Measurements from ENCODE around the gene MVB12A. TPM values are rescaled to one million over a fixed set of nuclear protein-coding genes. Genes with fewer than 3 reads are reported as not detected.
A peak's percentile ranks its signal among the peaks of the same experiment; 100 is the strongest.

The MVB12A gene
- total RNA-seq, 6 donors from 2014 or later, result 25.1 to 55.2 (median 49.1) TPM

DNA sequence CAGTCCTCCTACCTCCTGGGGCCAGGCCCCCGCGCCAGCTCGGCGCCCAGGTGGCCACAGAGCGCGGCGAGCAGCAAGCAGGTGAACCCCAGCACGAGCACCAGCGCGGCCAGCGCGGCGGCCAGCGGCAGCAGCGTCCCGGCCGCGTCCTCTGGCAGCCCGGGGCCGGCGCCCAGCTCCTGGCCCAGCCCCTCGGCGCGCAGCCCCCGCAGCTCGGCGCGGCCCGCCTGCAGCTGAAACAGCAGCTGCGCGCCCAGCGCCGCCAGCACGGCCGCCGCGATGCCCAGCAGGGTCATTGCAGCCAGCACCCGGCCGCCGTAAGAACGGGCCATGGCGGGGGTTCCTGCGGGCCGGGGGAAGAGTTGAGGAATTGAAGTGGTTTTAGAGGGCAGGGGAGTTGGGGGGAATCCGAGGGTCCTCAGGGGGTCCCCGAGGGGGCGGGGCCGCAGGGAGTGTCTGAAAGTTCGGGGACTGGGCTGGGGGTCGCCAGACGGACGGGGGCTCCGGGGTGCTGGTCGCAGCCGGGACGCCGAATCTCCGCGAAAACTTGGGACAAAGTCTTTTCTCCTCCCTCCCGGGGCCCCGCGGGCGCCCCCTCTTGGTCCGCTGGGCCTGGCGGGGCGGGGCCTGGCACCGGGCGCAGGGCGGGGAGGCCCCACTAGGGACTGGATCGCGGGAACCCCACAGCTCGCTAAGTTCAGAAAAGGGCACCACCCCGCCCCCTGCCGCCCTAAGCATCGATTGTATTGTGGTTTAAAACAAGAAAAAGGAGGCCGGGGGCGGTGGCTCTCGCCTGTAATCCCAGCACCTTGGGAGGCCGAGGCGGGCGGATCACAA is 28.5 kb downstream of the MVB12A start, which contains the start of gene TMEM221:
Gene TMEM221 (minus strand): TSS at position 538 of the 837 bp plus-strand sequence. CDS start 206 bp downstream, at position 332.
- ATAC-seq (ENCODE audit: low FRiP score in 2 of 2) (peak; percentile 60 to 88), DNase-seq (peak in 1 of 2 donors; percentile 91)
- Histone ChIP-seq H3K9me3 (no peaks in the 10 kb centered on the region), H3K27ac (no peak within 1 kb of the TSS), H3K4me3 (peak within 1 kb of the TSS; percentile 18 to 55 (median 45)), H3K36me3 (no peaks in the 10 kb centered on the region), H3K4me1 (peaks cover 7 to 15% (median 8%) of the 10 kb centered on the region in 4 donors), H3K27me3 (peaks cover 0 to 7% (median 3%) of the 10 kb centered on the region in 4 donors)
- WGBS, 2 donors, result 3 to 9% methylated on average over 20 to 26 of the region's 81 CpGs
- no peak for TF ChIP-seq EP300 (IDR thresholded peaks at IDR 0.05)
- no peak for TF ChIP-seq POLR2A (IDR thresholded peaks at IDR 0.05)
- TF ChIP-seq, protein P1, sequence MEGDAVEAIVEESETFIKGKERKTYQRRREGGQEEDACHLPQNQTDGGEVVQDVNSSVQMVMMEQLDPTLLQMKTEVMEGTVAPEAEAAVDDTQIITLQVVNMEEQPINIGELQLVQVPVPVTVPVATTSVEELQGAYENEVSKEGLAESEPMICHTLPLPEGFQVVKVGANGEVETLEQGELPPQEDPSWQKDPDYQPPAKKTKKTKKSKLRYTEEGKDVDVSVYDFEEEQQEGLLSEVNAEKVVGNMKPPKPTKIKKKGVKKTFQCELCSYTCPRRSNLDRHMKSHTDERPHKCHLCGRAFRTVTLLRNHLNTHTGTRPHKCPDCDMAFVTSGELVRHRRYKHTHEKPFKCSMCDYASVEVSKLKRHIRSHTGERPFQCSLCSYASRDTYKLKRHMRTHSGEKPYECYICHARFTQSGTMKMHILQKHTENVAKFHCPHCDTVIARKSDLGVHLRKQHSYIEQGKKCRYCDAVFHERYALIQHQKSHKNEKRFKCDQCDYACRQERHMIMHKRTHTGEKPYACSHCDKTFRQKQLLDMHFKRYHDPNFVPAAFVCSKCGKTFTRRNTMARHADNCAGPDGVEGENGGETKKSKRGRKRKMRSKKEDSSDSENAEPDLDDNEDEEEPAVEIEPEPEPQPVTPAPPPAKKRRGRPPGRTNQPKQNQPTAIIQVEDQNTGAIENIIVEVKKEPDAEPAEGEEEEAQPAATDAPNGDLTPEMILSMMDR (IDR thresholded peaks at IDR 0.05), result peak in 5 of 6 experiments; percentile 15 to 56 (median 24)
- TF ChIP-seq POLR2AphosphoS5 (IDR thresholded peaks at IDR 0.05), result no peak

DNA sequence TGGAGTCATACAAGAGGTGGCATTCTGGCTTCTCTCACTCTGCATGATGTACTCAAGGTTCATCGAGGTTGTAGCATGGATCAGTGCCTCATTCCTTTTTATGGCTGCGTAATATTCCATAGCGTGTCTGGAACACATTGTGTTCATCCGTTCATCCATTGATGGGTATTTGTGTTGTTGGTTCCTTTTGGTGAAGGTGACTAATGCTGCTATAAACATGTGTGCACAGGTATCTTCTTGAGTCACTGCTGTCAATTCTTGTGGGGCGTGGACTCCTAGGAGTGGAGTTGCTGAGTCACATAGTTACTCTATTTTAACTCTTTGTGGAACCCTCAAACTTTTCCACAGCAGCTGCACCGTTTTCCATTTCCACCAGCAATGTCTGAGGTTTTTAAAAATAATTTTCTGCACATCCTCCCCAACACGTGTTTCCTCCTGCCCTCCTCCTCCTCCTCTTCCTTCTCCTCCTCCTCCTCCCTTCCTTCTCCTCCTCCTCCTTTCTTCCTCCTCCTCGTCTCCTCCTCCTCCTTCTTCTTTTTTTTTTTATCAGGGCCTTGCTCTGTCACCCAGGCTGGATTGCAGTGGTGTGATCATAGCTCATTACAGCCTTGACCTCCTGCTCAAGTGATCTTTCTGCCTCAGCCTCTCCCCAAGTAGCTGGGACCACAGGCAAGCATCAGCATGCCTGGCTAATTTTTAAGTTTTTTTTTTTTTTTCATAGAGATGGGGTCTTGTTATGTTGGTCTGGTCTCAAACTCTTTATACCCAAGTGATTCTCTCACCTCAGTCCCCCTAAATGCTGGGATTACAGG is 30.6 kb downstream of the MVB12A start:
- H3K9me3 ChIP-seq, result no peaks in the 10 kb centered on the region
- no peak overlapping the region for H3K27ac ChIP-seq
- H3K36me3 ChIP-seq, result no peaks in the 10 kb centered on the region
- ATAC-seq (ENCODE audit: low FRiP score in 2 of 2) (no peak), DNase-seq (no peak)
- no peak overlapping the region for H3K4me3 ChIP-seq
- H3K27me3 ChIP-seq, result peaks cover 2 to 26% (median 12%) of the 10 kb centered on the region in 4 donors
- TF ChIP-seq POLR2A (IDR thresholded peaks at IDR 0.05) (no peak), EP300 (IDR thresholded peaks at IDR 0.05) (no peak), POLR2AphosphoS5 (IDR thresholded peaks at IDR 0.05) (no peak)
- TF ChIP-seq, protein P1 (IDR thresholded peaks at IDR 0.05), result no peak
- peaks cover 8 to 26% (median 11%) of the 10 kb centered on the region in 4 donors for H3K4me1 ChIP-seq
- 53 to 56% methylated on average over 8 of the region's 8 CpGs for WGBS, 2 donors

DNA sequence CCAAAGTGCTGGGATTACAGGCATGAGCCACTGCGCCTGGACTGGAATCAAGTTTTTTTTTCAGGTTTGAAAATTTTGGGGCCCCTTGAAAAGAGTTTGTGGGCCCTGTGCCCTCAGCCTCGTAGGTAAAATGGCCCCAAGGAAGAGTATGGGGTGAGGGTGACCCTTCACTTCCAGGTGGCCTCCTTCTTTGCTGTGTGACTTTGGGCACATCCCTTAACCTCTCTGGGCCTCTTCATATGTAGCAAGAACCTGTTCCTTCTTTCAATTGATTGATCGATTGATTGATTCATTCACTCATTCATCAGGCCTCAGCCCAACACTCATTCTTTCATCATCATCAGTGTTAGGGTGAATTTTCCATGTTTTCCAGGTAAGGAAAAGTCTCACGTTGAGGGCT is 32.0 kb downstream of the MVB12A start:
- DNase-seq, result no peak
- H3K4me1 ChIP-seq, result peaks cover 12 to 33% (median 15%) of the 10 kb centered on the region in 4 donors
- no peak overlapping the region for H3K27ac ChIP-seq
- H3K9me3 ChIP-seq, result no peaks in the 10 kb centered on the region
- H3K27me3 ChIP-seq, result peaks cover 3 to 38% (median 19%) of the 10 kb centered on the region in 4 donors
- no peaks in the 10 kb centered on the region for H3K36me3 ChIP-seq
- ATAC-seq (ENCODE audit: low FRiP score in 2 of 2), result no peak
- no peak overlapping the region for H3K4me3 ChIP-seq
- TF ChIP-seq POLR2A (IDR thresholded peaks at IDR 0.05) (no peak), POLR2AphosphoS5 (IDR thresholded peaks at IDR 0.05) (no peak), EP300 (IDR thresholded peaks at IDR 0.05) (no peak)
- TF ChIP-seq, protein P1 (IDR thresholded peaks at IDR 0.05), result no peak
- WGBS, 2 donors, result 88 to 97% methylated on average over 4 of the region's 4 CpGs

DNA sequence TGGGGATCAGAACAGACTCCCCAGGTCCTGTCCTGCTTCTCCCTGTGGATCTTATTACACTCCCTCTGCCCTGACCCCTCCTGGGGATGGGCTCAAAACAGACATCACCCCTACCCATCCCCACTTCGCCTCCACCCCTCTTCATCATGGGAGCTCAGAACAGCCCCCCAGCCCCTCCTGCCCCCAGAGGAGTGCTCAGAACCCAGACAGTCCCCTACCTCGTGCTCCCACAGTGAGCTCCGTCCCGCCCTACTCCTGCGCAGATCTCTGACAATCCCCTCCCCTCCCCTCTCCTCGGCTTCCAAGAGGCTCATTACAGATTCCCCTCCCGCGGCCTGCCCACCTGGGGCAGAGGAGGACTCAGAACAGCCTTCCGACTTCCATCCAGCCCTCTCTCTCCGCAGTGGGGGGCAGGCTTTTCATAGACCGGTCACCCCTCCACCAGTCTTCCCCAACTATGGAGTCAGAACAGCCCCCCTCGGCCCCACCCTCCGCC is 34.8 kb downstream of the MVB12A start:
- H3K27me3 ChIP-seq, result peaks cover 3 to 31% (median 16%) of the 10 kb centered on the region in 4 donors
- H3K4me1 ChIP-seq, result peaks cover 5 to 20% (median 8%) of the 10 kb centered on the region in 4 donors
- ATAC-seq (ENCODE audit: low FRiP score in 2 of 2), result no peak
- no peaks in the 10 kb centered on the region for H3K9me3 ChIP-seq
- no peak for DNase-seq
- TF ChIP-seq EP300 (IDR thresholded peaks at IDR 0.05) (no peak), POLR2AphosphoS5 (IDR thresholded peaks at IDR 0.05) (no peak), POLR2A (IDR thresholded peaks at IDR 0.05) (no peak)
- TF ChIP-seq, protein P1 (IDR thresholded peaks at IDR 0.05), result no peak
- H3K36me3 ChIP-seq, result no peaks in the 10 kb centered on the region
- WGBS, 2 donors, result 2 to 23% methylated on average over 7 to 8 of the region's 13 CpGs
- H3K27ac ChIP-seq, result no peak overlapping the region
- H3K4me3 ChIP-seq, result no peak overlapping the region
